Measurements from ENCODE around the gene SAMD7. TPM values are rescaled to one million over a fixed set of nuclear protein-coding genes. Genes with fewer than 3 reads are reported as not detected.

Gene SAMD7
- total and polyA plus RNA-seq, 2 of the 13 experiments (the other 11 are each of a cell fraction or from before 2014, with no cell fraction given), result not detected

GRCh38 chr3:169907944-169908343 is 3.4 kb upstream of the SAMD7 start:
- FAIRE-seq, result no peak
- in situ Hi-C loops (cut with HindIII; ENCODE audit: extremely low pct_ligation_motif_present, low pct_unique_long_range_greater_than_20kb) (no loop called here), intact Hi-C loops (cut with micrococcal nuclease; ENCODE audit: unreplicated experiment) (no loop called here)
- Histone ChIP-seq H3K4me1 (ENCODE audit: insufficient read depth, low read length) (no peaks in the 10 kb centered on the region), H3K4me3 (replicated peaks in 1 of 3; ENCODE audit: insufficient read depth in 1 of 3, low read depth in 2 of 3, low read length in 3 of 3) (no peak overlapping the region), H3K79me2 (ENCODE audit: insufficient read depth, low read length) (no peaks in the 10 kb centered on the region), H4K20me1 (ENCODE audit: insufficient read depth, low read length) (no peaks in the 10 kb centered on the region), H3K9ac (ENCODE audit: insufficient read depth, low read depth, low read length) (no peak overlapping the region), H2AFZ (ENCODE audit: low read length) (no peak overlapping the region), H3K9me3 (ENCODE audit: low read length) (no peaks in the 10 kb centered on the region), H3K27me3 (ENCODE audit: control insufficient read depth in 1 of 2, insufficient read depth in 2 of 2, low read length in 2 of 2) (peaks cover 0 to 3% of the 10 kb centered on the region in 2 experiments; a peak in 2 of 5 replicates), H3K4me2 (ENCODE audit: low read depth, low read length) (no peak overlapping the region), H3K36me3 (replicated peaks in 1 of 2; ENCODE audit: control insufficient read depth in 1 of 2, insufficient read depth in 2 of 2, low read length in 2 of 2) (no peaks in the 10 kb centered on the region), H3K27ac (ENCODE audit: extremely low read length, insufficient read depth, low read length) (no peak overlapping the region)
- CTCF ChIA-PET (ENCODE audit: low intra/inter-chr PET ratio, low total read pairs), result no interaction called here
- no TSS peak for BruUV-seq (replicated peaks)
- no peak for ATAC-seq
- WGBS (ENCODE audit: low lambda C conversion rate), result 10% methylated on average over 2 of the region's 4 CpGs
- TF ChIP-seq FOXP1 (IDR thresholded peaks at IDR 0.05), result no peak
- no peak for TF ChIP-seq FOXP1 (CRISPR knock-in tag; IDR thresholded peaks at IDR 0.05)
- TF ChIP-seq ZNF614 (CRISPR knock-in tag; IDR thresholded peaks at IDR 0.05; ENCODE audit: borderline replicate concordance), result no peak
- TF ChIP-seq RBAK (CRISPR knock-in tag; IDR thresholded peaks at IDR 0.05), result no peak
- POLR2A ChIA-PET, result no interaction called here
- no peak for DNase-seq (ENCODE audit: low spot score)

GRCh38 chr3:169913323-169913722 is 2.0 kb downstream of the SAMD7 start:
- Histone ChIP-seq H3K27ac (ENCODE audit: extremely low read length, insufficient read depth, low read length) (no peak overlapping the region), H3K27me3 (ENCODE audit: control insufficient read depth in 1 of 2, insufficient read depth in 2 of 2, low read length in 2 of 2) (peaks cover 0 to 3% of the 10 kb centered on the region in 2 experiments; a peak in 1 of 5 replicates), H2AFZ (ENCODE audit: low read length) (no peak overlapping the region), H3K4me2 (ENCODE audit: low read depth, low read length) (no peak overlapping the region), H3K9ac (ENCODE audit: insufficient read depth, low read depth, low read length) (no peak overlapping the region), H3K4me3 (replicated peaks in 1 of 3; ENCODE audit: insufficient read depth in 1 of 3, low read depth in 2 of 3, low read length in 3 of 3) (no peak overlapping the region), H3K36me3 (replicated peaks in 1 of 2; ENCODE audit: control insufficient read depth in 1 of 2, insufficient read depth in 2 of 2, low read length in 2 of 2) (no peaks in the 10 kb centered on the region), H3K4me1 (ENCODE audit: insufficient read depth, low read length) (no peaks in the 10 kb centered on the region), H3K9me3 (ENCODE audit: low read length) (no peaks in the 10 kb centered on the region), H3K79me2 (ENCODE audit: insufficient read depth, low read length) (no peaks in the 10 kb centered on the region), H4K20me1 (ENCODE audit: insufficient read depth, low read length) (no peaks in the 10 kb centered on the region)
- ChIA-PET CTCF (ENCODE audit: low intra/inter-chr PET ratio, low total read pairs) (no interaction called here), POLR2A (no interaction called here)
- intact Hi-C loops (cut with micrococcal nuclease; ENCODE audit: unreplicated experiment), result no loop called here
- DNase-seq (ENCODE audit: low spot score) (no peak), ATAC-seq (no peak), FAIRE-seq (no peak)
- no peak for TF ChIP-seq TBX2 (CRISPR knock-in tag; IDR thresholded peaks at IDR 0.05; ENCODE audit: borderline replicate concordance)
- no peak for TF ChIP-seq MBNL3 (CRISPR knock-in tag; conservative IDR thresholded peaks at IDR 0.05)
- no peak for TF ChIP-seq ZNF761 (CRISPR knock-in tag; conservative IDR thresholded peaks at IDR 0.05)
- TF ChIP-seq ZNF446 (CRISPR knock-in tag; IDR thresholded peaks at IDR 0.05), result no peak
- TF ChIP-seq SNAPC5 (CRISPR knock-in tag; IDR thresholded peaks at IDR 0.05; ENCODE audit: borderline replicate concordance), result no peak
- no peak for TF ChIP-seq ZNF431 (CRISPR knock-in tag; IDR thresholded peaks at IDR 0.05; ENCODE audit: borderline replicate concordance, low read depth)
- TF ChIP-seq DR1 (CRISPR knock-in tag; IDR thresholded peaks at IDR 0.05), result no peak
- no peak for TF ChIP-seq ZNF207 (IDR thresholded peaks at IDR 0.05; ENCODE audit: borderline replicate concordance)
- no peak for TF ChIP-seq ISX (CRISPR knock-in tag; conservative IDR thresholded peaks at IDR 0.05)
- no peak for TF ChIP-seq RORA (CRISPR knock-in tag; IDR thresholded peaks at IDR 0.05)
- no peak for TF ChIP-seq HBP1 (CRISPR knock-in tag; IDR thresholded peaks at IDR 0.05; ENCODE audit: low read depth)
- TF ChIP-seq CHCHD3 (CRISPR knock-in tag; IDR thresholded peaks at IDR 0.05), result no peak
- in situ Hi-C loops (cut with HindIII; ENCODE audit: extremely low pct_ligation_motif_present, low pct_unique_long_range_greater_than_20kb), result no loop called here
- no TSS peak for BruUV-seq (replicated peaks)
- 30% methylated on average over 3 of the region's 3 CpGs for WGBS (ENCODE audit: low lambda C conversion rate)
